Effector CD8-positive, alpha-beta T cell (primary cell): ENCODE results near the gene RBM28.
A peak's percentile ranks its signal among the peaks of the same experiment; 100 is the strongest.
"Not testable (repeated sequence)": the region's sequence is repeated elsewhere in the genome, so short reads cannot be mapped to it uniquely, and the experiment has no call there.

ENCODE experiments used
- DNase-seq: peaks from one replicate; lab custom pipeline; 2025; lab: John Stamatoyannopoulos, UW

The RBM28 gene

DNA sequence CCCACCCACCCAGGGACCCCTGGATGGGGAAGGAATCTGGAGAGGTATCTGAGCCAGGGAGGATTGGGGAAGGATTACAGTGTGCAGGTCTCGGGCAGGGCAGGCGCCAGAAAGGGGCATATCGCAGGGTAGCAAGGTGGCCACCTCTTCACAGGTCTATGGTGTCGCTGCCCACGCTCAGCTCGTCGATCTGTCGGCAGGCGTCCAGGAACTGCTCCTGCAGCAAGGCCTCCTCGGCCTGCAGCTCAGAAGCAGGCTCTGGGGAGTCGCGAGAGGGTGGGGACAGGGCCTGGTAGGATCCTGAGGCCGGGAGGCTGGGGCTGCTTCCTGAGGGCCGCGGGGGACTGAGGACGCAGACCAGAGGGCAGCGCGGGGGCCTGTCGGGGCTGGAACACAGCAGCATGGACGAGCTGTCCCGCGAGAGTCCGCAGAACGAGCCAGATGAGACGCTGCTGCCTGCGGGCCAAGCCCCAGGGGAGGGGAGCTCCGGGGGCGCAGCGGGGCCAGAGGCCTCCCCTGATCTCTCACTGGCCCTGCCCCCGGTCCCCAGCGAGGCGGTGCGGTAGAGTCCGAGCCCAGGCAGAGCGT is 7.1 kb upstream of the RBM28 start:
- DNase-seq: no peak

DNA sequence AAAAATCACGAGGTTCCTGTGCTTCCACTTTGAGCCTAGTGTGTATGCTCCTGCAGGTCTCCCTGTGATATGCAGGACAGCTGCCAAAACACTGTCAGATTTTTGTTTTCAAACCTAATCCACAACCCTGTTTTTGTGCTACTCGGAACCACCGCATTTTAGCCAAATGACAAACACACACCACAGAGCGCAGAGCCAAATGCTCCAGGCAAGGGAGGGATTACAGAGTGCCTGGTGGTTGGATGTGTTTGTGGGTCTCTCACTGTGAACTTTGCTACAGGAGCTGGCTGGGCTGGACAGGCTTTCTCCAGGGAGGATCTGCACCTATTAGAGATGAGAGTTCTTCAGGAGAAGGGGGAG is 5.7 kb upstream of the RBM28 start:
- no peak for DNase-seq

DNA sequence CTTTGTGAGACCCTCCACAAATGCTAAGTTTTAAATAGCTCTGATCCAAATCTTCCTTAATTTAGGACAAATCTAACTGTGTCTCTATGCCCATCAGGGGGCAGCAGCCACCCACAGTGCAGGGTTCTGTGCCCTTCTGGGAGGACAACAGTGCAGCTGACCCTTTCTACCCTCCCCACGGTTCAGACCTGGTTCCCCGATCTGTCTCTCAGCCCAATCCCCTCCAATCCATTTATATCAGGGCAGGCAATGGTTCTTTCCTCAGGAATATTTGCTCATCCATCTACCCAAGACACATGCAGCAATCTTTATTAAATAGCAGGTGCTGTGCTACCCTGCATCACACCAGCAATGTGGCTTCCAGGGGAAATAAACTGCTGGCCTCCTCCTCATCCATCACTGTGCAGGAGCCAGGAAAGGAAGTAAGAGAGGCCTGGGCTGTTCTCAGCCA is 4.0 kb upstream of the RBM28 start:
- DNase-seq: peak; percentile 28

DNA sequence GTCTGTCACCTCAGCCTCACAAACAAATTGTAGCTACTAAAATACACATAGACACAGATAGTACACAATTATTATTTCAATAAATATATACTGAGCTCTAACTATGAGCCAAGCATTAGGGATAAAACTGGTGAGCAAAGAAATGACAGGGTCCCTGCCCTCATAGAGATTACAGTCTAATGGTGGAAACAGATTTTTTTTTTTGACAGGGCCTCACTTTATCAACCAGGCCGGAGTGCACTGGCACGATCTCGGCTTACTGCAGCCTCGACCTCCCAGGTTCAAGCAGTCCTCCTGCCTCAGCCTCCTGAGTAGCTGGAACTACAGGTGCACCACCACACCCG is 695 bp upstream of the RBM28 start:
- DNase-seq: no peak

DNA sequence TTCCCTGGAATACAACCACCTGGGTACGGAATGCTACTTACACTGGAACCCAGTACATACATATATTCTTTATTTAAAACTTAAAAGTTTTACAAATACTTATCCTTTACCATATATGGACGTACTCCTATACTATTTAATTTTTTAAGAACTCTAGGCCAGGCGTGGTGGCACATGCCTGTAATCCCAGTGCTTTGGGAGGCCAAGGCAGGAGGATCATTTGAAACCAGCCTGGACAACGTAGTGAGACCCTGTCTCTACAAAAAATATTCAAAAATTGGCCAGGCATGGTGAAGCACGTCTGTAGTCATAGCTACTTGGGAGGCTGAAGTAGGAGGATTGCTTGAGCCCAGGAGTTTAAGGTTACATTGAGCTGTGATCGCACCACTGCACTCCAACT is 2.0 kb downstream of the RBM28 start:
- no peak for DNase-seq

DNA sequence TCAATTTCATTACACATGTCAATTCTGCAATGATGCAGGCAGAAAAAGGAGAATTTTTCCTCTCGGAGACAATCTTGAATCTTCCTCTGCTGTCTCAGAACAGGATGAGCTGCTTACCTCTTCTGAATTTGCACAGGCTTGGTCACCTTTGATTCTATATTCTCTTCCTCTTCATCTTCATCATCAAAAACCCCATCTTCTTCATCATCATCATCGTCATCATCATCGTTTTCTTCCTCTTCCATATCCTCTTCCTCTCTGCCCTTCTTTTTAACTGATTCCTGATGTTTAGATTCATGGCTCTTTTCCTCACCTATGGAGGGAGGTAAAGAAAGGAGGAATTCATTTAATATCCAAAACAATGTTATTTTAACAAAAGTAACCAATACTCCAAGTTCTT is 8.0 kb downstream of the RBM28 start:
- no peak for DNase-seq

DNA sequence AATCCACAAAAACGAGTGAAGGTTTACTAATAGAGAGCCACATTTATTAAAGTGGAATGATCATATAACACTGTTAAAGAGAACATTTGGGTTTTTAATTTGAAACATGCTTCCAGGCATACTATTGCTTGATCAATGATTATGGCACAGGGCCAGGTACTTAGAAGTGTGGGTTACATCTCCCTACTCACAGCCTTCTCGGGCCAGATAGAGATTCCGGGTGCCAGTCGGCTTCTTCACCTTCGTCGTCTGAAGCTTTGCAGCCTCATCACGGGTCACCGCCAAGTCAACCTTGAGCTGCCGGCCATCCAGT is 19.4 kb downstream of the RBM28 start:
- no peak for DNase-seq

DNA sequence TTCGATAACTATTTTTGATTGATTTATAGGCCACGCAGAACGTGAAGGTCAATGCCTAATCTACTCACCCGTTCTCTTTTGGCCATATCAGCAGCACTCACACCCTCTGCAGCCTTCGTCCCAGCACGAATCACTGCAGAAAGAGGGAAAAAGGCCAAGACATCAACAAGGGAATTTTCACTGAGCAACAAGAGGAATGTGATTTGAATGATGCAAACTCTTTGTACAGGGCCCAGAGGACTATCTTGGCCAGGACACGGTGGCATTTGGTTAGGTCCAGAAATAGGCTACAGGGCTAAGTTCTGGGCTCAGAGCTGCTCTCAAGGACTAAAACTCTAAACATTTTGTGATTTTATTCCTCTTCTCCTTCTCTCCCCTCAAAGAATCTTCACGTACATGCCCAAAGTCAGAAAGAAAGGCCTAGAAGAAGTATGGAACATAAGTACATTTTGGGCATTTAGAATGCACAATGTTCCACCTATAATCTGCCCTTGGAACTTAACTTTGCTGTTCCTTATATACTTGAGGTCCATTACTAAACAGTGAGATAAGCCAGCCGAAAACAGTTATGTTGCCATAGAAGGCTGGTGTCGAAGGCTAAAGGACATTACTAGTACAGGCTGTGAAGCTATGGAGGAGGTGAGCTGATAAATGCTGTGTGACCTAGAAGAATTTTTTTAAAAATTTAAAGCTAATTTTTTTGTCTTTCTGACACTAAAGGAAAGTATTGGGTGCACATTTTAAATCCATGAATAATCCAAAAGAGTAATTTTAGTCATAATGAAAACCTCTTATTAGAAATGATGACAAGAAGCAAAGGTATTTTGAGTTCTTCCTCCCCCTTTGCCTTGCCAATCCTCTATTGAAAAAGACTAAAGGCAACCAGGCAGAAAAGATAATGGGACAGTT is 20.0 kb downstream of the RBM28 start:
- DNase-seq: no peak

DNA sequence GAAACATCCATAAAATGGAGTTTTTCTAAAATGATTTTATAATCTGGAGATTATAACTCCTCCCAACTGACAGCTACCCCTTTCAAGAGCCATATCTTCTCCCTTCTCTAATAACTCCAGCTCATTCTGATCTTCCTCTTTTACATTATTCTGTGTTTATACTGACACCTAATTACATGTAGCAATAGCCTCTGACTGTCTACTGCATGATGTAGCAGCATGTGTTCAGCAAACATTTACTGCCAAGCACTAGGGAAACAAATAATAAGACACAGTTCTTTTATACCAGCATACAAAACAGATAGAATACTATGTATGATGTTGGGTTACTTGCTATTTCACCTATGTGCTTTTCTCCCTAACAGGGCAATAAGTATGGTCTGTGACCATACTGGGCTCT is 20.7 kb downstream of the RBM28 start:
- DNase-seq: no peak

DNA sequence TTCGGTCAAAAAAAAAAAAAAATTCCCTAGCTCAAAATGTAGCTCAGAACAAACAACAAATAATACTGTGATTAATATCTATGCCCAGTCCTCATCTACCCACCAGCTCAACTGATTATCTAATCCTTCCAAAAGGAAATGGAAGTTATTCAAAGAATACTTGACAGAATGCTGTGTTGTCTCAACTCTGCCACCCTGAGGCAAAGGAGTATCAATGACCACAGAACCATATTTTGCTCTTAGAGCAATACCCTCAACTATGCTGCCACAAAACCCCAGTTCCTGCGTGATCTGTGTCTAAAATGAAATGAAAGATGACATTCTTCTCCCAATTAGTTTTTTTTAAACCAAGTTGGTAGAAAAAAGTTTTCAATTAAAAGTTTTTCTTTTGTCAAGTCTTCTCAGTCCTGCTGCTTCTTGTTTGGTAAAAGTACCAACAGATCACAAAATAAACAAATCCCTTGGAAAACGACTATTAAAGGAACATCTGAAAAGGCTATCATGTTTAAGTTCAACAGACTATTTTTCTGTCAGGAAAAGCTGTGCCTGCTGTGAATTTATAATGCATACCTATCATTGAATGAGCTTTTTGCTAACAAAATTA is 21.6 kb downstream of the RBM28 start:
- no peak for DNase-seq

DNA sequence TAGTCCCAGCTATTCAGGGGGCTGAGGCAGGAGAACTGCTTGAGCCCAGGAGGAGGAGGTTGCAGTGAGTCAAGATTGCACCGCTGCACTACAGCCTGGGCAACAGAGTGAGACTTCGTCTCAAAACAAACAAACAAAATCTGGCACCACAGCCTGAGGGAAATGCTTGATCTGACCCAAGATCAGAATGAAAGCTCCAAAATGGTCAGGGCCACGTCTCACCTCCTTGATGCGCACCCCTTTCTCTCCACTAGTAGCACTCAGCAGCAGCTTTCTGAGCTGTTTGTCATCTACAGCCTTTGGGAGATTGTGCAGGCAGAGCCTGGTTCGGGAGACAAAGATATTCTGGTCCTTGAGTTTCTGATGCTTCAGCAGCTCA is 22.7 kb downstream of the RBM28 start:
- DNase-seq: no peak

DNA sequence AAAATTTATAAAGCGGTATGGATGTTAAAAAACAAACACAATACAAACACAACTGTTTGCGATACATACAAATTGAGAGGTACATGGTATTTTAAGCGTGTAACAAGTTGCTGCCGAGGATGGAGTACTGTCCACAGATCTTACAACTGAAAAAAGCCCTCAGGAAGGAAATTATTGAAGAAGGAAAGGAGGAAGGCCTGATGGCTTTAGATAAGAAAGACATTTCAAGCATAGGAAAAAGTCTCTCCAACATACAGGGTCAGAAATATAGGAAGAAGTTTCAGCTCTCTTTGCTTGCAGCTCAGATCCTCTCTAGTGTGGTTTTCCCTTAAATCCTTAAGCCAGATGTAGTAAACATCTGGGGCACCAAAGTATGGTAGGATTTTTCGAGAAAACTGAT is 25.0 kb downstream of the RBM28 start:
- no peak for DNase-seq

DNA sequence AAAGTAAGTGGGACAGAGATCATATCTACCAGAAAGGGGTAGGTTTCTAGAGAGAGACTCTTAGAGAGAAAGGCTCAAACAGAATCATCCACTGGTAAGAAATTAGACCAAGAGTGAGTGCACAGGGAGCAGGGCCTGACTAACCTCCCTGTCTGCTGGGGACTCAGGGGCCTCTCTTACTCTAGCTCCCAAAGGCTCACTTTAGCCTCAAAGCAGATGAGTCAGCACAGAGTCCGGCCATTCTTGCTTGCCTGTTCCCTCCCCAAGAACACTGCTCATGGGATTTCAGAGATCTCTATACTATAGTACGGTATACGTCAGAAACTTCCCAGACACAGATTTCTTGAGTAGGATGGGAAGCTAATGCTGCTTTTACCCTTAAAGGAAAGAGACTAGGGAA is 32.7 kb downstream of the RBM28 start:
- DNase-seq: no peak

DNA sequence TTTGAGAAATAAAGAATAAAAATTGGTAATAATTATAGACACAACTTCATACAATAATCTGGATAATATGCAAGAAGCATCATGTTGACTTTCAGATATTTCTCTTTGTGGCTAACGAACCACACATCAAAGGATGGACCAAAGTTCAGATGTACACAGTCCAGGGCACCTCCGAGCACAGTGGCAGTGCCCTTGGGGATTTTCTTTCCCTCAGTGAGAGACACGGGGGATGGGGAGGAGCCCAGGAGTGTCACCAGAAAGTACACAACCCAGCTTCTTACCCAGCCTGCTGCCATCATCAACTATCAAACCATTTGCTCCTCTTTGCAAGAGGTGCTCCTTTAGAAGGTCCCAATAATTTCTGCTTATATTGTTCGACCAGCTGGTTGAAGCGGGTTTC is 33.2 kb downstream of the RBM28 start:
- DNase-seq: no peak

DNA sequence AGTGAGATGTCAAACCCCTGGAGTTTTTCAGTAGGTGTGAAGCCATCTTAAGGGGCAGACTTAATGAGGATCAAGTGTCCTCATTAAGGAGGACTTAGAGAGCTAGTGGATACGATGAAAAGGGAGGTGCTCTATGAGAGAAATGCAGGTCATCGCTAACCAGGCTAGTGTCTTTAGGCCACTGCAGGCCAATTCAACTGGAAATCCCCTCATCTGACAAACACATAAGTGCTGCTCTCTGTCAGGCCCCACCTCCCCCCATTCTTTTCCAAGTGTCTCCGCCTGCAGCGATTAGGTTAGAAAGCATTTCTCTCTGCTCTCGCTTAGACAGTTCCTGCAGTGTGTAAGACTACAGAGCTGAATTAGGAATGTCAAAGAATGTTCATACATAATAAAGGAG is 33.7 kb downstream of the RBM28 start:
- DNase-seq: no peak

DNA sequence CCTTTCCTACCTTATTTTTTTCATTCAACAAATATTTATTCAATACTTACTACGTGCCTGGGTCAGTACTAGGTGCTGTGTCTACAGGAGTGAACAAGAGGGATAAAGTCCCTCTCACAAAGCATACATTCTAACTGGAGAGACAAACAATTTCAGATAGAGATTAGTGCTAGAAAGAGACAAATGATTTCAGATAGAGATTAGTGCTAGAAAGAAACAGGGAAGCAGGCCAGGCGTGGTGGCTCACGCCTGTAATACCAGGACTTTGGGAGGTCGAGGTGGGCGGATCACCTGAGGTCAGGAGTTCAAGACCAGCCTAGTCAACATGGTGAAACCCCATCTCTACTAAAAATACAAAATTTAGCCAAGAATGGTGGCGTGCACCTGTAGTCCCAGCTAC is 34.6 kb downstream of the RBM28 start:
- DNase-seq: no peak

DNA sequence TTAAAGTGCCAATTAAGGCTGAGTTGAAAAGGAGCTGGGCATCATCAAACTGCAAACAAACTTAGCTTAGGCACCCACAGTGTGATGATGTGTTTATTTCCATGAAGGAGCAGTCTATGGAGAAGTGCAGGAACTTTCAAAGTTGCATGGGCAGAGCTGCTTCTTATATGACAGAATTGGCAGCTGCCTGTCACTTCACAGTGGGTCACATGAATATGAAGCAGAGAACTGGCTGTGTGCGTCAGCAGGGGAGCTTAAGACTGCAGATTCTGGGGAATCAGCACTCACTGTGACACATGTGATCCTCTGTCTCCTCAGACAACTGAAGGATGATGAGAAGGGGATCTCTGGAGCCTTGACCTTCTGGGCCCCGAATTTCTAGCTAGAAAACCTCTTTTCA is 36.6 kb downstream of the RBM28 start:
- DNase-seq: no peak

DNA sequence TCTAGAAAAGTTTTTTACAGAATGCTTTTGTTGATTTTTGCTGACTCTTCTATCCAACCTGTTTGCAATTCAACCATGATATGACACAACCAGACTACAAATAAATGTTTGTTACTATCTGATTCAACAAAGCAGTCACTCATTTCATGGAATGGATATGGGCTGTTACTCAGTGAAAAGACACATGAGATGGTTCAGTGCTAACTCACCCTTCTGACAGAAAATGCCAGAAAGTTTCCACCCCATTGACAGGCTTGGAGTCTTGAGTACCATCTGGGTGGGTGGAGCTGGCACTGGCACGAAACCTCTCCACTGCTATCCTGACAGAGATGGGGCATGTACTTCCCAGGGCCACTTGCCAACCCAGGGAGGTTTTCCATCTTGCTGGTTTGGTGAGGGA is 39.5 kb downstream of the RBM28 start:
- DNase-seq: no peak

DNA sequence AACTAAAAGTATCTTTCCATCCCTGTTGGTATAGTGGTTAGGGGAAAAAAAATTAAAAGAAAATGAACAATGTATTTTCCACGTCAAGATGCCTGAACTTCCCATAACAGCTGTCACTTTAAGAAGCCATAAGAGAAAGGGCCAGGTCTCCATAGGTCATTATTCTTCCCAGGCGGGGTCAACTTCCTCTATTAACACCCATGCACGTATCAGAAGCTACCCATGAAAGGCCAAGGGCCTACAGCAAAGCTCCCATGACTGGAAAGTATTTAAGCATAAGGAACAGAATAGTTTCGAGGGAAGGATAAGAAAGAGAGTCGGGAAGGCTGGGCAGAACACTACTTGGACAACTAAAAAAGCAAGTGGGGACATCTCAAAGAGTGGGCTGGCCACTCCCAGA is 40.1 kb downstream of the RBM28 start:
- DNase-seq: no peak

DNA sequence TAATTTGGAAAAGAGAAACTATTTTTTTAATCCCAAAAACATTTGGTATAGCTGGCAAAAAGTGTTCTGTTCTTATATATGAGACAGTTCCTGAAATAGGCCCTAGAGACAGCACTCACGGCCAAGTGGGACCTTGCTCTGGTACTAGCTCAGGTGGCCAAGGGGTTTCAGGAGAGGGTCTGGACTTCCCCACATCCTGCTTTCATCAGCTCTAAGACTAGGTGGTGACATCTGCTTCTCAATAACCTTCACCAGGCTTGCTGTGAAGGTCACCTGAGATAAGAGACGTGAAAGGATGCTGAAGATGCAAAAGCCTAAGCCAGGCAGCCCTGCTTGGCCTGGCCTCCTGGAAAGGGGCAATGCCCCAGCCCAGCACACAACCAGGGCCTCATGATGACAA is 40.6 kb downstream of the RBM28 start:
- DNase-seq: no peak

DNA sequence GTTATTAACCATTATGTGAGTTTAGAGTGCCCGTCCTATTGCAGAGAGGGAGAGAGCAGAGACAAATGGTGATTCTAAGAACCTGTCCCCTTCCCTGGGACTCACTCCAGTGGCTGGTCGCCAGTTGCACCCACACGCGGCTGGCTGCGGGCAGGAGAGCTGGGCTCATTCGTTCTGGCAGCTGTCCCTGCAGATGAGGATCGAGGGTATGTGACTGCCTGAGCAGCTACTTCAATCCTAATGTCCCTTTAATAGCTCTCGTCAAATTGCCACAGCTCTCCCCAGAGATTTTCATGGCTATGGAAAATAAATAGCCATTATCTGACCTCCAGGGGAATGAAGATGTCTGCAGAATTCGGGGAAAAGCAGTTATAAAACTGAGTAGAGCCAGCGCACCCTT is 41.6 kb downstream of the RBM28 start:
- no peak for DNase-seq

DNA sequence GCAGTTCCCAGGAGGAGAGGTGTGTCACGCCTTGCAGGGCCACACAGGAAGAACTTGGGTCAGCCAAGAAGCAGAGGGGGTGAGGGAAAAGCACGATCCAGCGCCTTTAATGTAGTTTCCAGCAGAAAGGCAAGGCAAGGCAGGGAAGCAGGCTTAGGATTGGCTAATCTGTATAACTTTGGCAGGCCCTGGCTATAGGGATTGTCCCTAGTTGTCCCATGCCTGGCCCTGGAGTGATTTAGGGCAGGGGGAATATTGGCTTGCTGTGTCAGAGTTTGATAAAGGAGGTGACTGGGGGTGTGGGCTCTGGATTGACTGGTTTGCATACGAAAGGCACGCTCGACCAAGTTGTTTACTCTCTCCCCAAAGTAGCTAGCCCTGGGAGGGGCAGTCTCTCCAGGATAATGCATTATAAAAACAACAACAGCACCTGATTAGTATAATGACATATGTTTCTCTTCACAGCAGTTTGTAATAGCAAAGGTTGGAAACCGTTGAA is 44.5 kb downstream of the RBM28 start:
- DNase-seq: no peak

DNA sequence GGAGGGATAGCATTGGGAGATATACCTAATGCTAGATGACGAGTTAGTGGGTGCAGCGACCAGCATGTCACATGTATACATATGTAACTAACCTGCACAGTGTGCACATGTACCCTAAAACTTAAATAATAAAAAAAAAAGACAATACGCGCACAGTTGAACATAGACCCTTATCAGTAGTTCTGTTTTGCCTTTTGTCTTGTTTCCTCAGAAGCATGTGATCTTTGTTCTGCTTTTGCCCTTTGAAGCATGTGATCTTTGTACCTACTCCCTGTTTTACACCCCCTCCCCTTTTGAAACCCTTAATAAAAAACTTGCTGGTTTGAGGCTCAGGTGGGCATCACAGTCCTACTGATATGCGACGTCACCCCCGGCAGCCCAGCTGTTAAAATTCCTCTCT is 45.7 kb downstream of the RBM28 start:
- DNase-seq: not testable (repeated sequence)

DNA sequence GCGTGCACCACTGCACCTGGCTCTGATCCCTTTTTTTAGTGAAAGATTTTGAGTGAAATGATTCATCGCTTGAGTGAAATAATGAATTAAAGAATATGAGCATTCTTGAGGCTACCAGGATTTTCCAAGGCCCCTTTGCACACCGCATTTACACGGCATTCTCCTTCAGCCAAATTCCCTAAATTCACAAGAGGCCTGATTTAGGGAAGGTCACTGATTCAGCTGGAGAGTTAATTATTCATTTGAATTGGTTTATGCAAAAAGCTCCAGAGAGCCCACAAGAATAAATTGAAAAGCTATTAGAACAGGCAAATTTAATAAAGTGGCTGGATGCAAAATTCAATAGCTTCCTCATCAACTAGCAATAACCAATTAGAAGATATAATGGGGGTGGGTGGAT is 56.2 kb downstream of the RBM28 start:
- DNase-seq: no peak
